Measurements from ENCODE around the gene FCSK.

Gene FCSK

GRCh38 chr16:70476272-70477020 is 22.1 kb downstream of the FCSK start:
- peak; percentile 13 to 45 (median 21) for DNase-seq (ENCODE audit: low read depth in 3 of 3)

- DNase-seq (ENCODE audit: low read depth in 3 of 3) = no peak
These were observed 23.8 kb downstream of the FCSK start for GRCh38 chr16:70478169-70478568.

- DNase-seq (ENCODE audit: low read depth in 3 of 3) = no peak
These were observed 24.5 kb downstream of the FCSK start for GRCh38 chr16:70478912-70479341.

GRCh38 chr16:70480127-70481105 is 26.0 kb downstream of the FCSK start:
- DNase-seq (ENCODE audit: low read depth in 3 of 3) = no peak

GRCh38 chr16:70481929-70482536 is 27.6 kb downstream of the FCSK start:
- DNase-seq (ENCODE audit: low read depth in 3 of 3) = no peak

- DNase-seq (ENCODE audit: low read depth in 3 of 3) = no peak
These were observed 28.2 kb downstream of the FCSK start for GRCh38 chr16:70482624-70483023.

GRCh38 chr16:70483426-70483825 is 29.0 kb downstream of the FCSK start:
- no peak for DNase-seq (ENCODE audit: low read depth in 3 of 3)

- no peak for DNase-seq (ENCODE audit: low read depth in 3 of 3)
These were observed 30.5 kb downstream of the FCSK start for GRCh38 chr16:70484867-70485266.

GRCh38 chr16:70490261-70490660 is 35.9 kb downstream of the FCSK start:
- no peak for DNase-seq (ENCODE audit: low read depth in 3 of 3)

GRCh38 chr16:70493802-70494201 is 39.4 kb downstream of the FCSK start:
- no peak for DNase-seq (ENCODE audit: low read depth in 3 of 3)

- DNase-seq (ENCODE audit: low read depth in 3 of 3) = no peak
These were observed 39.9 kb downstream of the FCSK start for GRCh38 chr16:70494202-70494770.

GRCh38 chr16:70494777-70495176 is 40.4 kb downstream of the FCSK start:
- DNase-seq (ENCODE audit: low read depth in 3 of 3) = no peak

GRCh38 chr16:70495425-70496182 is 41.2 kb downstream of the FCSK start:
- no peak for DNase-seq (ENCODE audit: low read depth in 3 of 3)

GRCh38 chr16:70496513-70496912 is 42.1 kb downstream of the FCSK start:
- no peak for DNase-seq (ENCODE audit: low read depth in 3 of 3)

GRCh38 chr16:70508752-70509151 is 54.4 kb downstream of the FCSK start:
- no peak for DNase-seq (ENCODE audit: low read depth in 3 of 3)

GRCh38 chr16:70510216-70510615 is 55.8 kb downstream of the FCSK start:
- DNase-seq (ENCODE audit: low read depth in 3 of 3) = no peak

- DNase-seq (ENCODE audit: low read depth in 3 of 3) = no peak
These were observed 57.4 kb downstream of the FCSK start for GRCh38 chr16:70511833-70512232.

- no peak for DNase-seq (ENCODE audit: low read depth in 3 of 3)
These were observed 58.1 kb downstream of the FCSK start for GRCh38 chr16:70512456-70512855.

- no peak for DNase-seq (ENCODE audit: low read depth in 3 of 3)
These were observed 66.4 kb downstream of the FCSK start for GRCh38 chr16:70520612-70521297.

- no peak for DNase-seq (ENCODE audit: low read depth in 3 of 3)
These were observed 68.1 kb downstream of the FCSK start for GRCh38 chr16:70522216-70523075.

Measured in stimulated activated CD4-positive, alpha-beta T cell treated with anti-CD3 and anti-CD28 coated beads, TNF-alpha, amount 100 ng/mL, for 24 hours (primary cell).